Measurements from ENCODE around the gene FUZ. TPM values are rescaled to one million over a fixed set of nuclear protein-coding genes. Genes with fewer than 3 reads are reported as not detected.
A peak's percentile ranks its signal among the peaks of the same experiment; 100 is the strongest.

FUZ gene
- polyA plus RNA-seq (2013, experiment 1 of 2), result 24.3 TPM
- polyA plus RNA-seq (2013, experiment 2 of 2), result 23.9 TPM

- Histone ChIP-seq H3K4ac (ENCODE audit: low read length) (peak within 1 kb of the TSS; percentile 78), H3K18ac (ENCODE audit: low read length) (peak within 1 kb of the TSS; percentile 98), H3K4me2 (ENCODE audit: insufficient read depth, low read length, poor library complexity, severe bottlenecking) (peak within 1 kb of the TSS; percentile 98), H3K9me3 (replicated peaks in 1 of 2; ENCODE audit: control insufficient read depth in 2 of 2, insufficient read depth in 1 of 2, low read depth in 1 of 2, low read length in 2 of 2) (peaks cover 0 to 2% of the 10 kb centered on the region in 2 donors), H2AFZ (ENCODE audit: low read length) (peak within 1 kb of the TSS; percentile 87), H3K36me3 (replicated peaks in 1 of 2; ENCODE audit: control insufficient read depth in 2 of 2, insufficient read depth in 2 of 2, low read length in 2 of 2) (peaks cover 2 to 11% of the 10 kb centered on the region in 2 donors), H3K27ac (replicated peaks; ENCODE audit: low read length) (peak within 1 kb of the TSS; percentile 95), H2BK15ac (ENCODE audit: low read length) (peak within 1 kb of the TSS; percentile 95), H3K79me1 (ENCODE audit: low read depth, low read length) (peaks cover 4% of the 10 kb centered on the region), H2BK5ac (ENCODE audit: low read length) (peak within 1 kb of the TSS; percentile 97), H3K4me3 (ENCODE audit: low read length in 2 of 2) (peak within 1 kb of the TSS; percentile 64 to 97), H2BK120ac (ENCODE audit: low read depth, low read length) (no peak within 1 kb of the TSS), H4K8ac (ENCODE audit: low read depth, low read length) (no peak within 1 kb of the TSS), H3K27me3 (ENCODE audit: control insufficient read depth in 3 of 3, insufficient read depth in 3 of 3, low read depth in 1 of 3, low read length in 3 of 3) (no peaks in the 10 kb centered on the region), H3K9ac (ENCODE audit: low read depth, low read length, poor library complexity) (peak within 1 kb of the TSS; percentile 93), H3K14ac (ENCODE audit: low read length) (peak within 1 kb of the TSS; percentile 50), H2AK5ac (ENCODE audit: low read depth, low read length) (peak within 1 kb of the TSS; percentile 95), H3K4me1 (ENCODE audit: control insufficient read depth in 2 of 2, insufficient read depth in 1 of 2, low read depth in 1 of 2, low read length in 2 of 2) (peaks cover 8 to 18% of the 10 kb centered on the region in 2 donors), H2BK12ac (ENCODE audit: low read length) (no peak within 1 kb of the TSS), H4K91ac (ENCODE audit: low read depth, low read length, poor library complexity) (peak within 1 kb of the TSS; percentile 89), H3K23ac (ENCODE audit: low read depth, low read length, poor library complexity) (peak within 1 kb of the TSS; percentile 17)
- DNase-seq (ENCODE audit: low spot score), result peak; percentile 97
- WGBS, 2 donors (ENCODE audit: extremely low coverage in 2 of 2, insufficient read length in 2 of 2, insufficient replicate concordance in 1 of 2), result no CpG with 5 or more reads among the region's 45 CpGs
These were observed at the start of gene FUZ for GRCh38 chr19:49812997-49813861. FUZ (minus strand) TSS chr19:49813292; CDS start chr19:49813106, 186 bp downstream.

- H3K23ac ChIP-seq (ENCODE audit: low read depth, low read length, poor library complexity), result peak overlapping the region; percentile 50
- DNase-seq (ENCODE audit: low spot score), result no peak
- no peak overlapping the region for H2BK5ac ChIP-seq (ENCODE audit: low read length)
- no peak overlapping the region for H3K14ac ChIP-seq (ENCODE audit: low read length)
- H2BK15ac ChIP-seq (ENCODE audit: low read length), result no peak overlapping the region
- peaks cover 0 to 2% of the 10 kb centered on the region in 2 donors for H3K9me3 ChIP-seq (replicated peaks in 1 of 2; ENCODE audit: control insufficient read depth in 2 of 2, insufficient read depth in 1 of 2, low read depth in 1 of 2, low read length in 2 of 2)
- no peak overlapping the region for H2BK12ac ChIP-seq (ENCODE audit: low read length)
- no peak overlapping the region for H3K18ac ChIP-seq (ENCODE audit: low read length)
- no peak overlapping the region for H4K8ac ChIP-seq (ENCODE audit: low read depth, low read length)
- H3K27me3 ChIP-seq (ENCODE audit: control insufficient read depth in 3 of 3, insufficient read depth in 3 of 3, low read depth in 1 of 3, low read length in 3 of 3), result no peaks in the 10 kb centered on the region
- H4K91ac ChIP-seq (ENCODE audit: low read depth, low read length, poor library complexity), result no peak overlapping the region
- peaks cover 2% of the 10 kb centered on the region for H3K79me1 ChIP-seq (ENCODE audit: low read depth, low read length)
- H3K4me1 ChIP-seq (ENCODE audit: control insufficient read depth in 2 of 2, insufficient read depth in 1 of 2, low read depth in 1 of 2, low read length in 2 of 2), result peaks cover 8 to 10% of the 10 kb centered on the region in 2 donors
- H2AK5ac ChIP-seq (ENCODE audit: low read depth, low read length), result no peak overlapping the region
- no peak overlapping the region for H3K4ac ChIP-seq (ENCODE audit: low read length)
- no CpG with 5 or more reads among the region's 49 CpGs for WGBS, 2 donors (ENCODE audit: extremely low coverage in 2 of 2, insufficient read length in 2 of 2, insufficient replicate concordance in 1 of 2)
- no peak overlapping the region for H3K9ac ChIP-seq (ENCODE audit: low read depth, low read length, poor library complexity)
- H2BK120ac ChIP-seq (ENCODE audit: low read depth, low read length), result no peak overlapping the region
- H3K27ac ChIP-seq (replicated peaks; ENCODE audit: low read length), result no peak overlapping the region
- H2AFZ ChIP-seq (ENCODE audit: low read length), result no peak overlapping the region
- no peak overlapping the region for H3K4me2 ChIP-seq (ENCODE audit: insufficient read depth, low read length, poor library complexity, severe bottlenecking)
- H3K36me3 ChIP-seq (replicated peaks in 1 of 2; ENCODE audit: control insufficient read depth in 2 of 2, insufficient read depth in 2 of 2, low read length in 2 of 2), result peaks cover 57 to 79% of the 10 kb centered on the region in 2 donors
- peak overlapping the region in 1 of 2 donors; percentile 18 for H3K4me3 ChIP-seq (ENCODE audit: low read length in 2 of 2)
These were observed 49.5 kb upstream of the FUZ start for GRCh38 chr19:49862391-49863253.

- peaks cover 8 to 9% of the 10 kb centered on the region in 2 donors for H3K4me1 ChIP-seq (ENCODE audit: control insufficient read depth in 2 of 2, insufficient read depth in 1 of 2, low read depth in 1 of 2, low read length in 2 of 2)
These were observed 48.7 kb upstream of the FUZ start for GRCh38 chr19:49861541-49862378.

More at GRCh38 chr19:49861541-49862378, 48.7 kb upstream of the FUZ start:
- H2BK120ac ChIP-seq (ENCODE audit: low read depth, low read length), result no peak overlapping the region
- H3K9ac ChIP-seq (ENCODE audit: low read depth, low read length, poor library complexity), result no peak overlapping the region
- H3K4me3 ChIP-seq (ENCODE audit: low read length in 2 of 2), result no peak overlapping the region
- peak overlapping the region; percentile 25 for H3K23ac ChIP-seq (ENCODE audit: low read depth, low read length, poor library complexity)
- H4K8ac ChIP-seq (ENCODE audit: low read depth, low read length), result no peak overlapping the region
- H3K27ac ChIP-seq (replicated peaks; ENCODE audit: low read length), result no peak overlapping the region
- H3K14ac ChIP-seq (ENCODE audit: low read length), result no peak overlapping the region
- no peak overlapping the region for H2BK12ac ChIP-seq (ENCODE audit: low read length)
- peak overlapping the region; percentile 44 for H2BK5ac ChIP-seq (ENCODE audit: low read length)
- H3K79me1 ChIP-seq (ENCODE audit: low read depth, low read length), result peaks cover 2% of the 10 kb centered on the region
- no peak overlapping the region for H2AK5ac ChIP-seq (ENCODE audit: low read depth, low read length)
- H4K91ac ChIP-seq (ENCODE audit: low read depth, low read length, poor library complexity), result no peak overlapping the region
- H3K9me3 ChIP-seq (replicated peaks in 1 of 2; ENCODE audit: control insufficient read depth in 2 of 2, insufficient read depth in 1 of 2, low read depth in 1 of 2, low read length in 2 of 2), result peaks cover 0 to 2% of the 10 kb centered on the region in 2 donors
- WGBS, 2 donors (ENCODE audit: extremely low coverage in 2 of 2, insufficient read length in 2 of 2, insufficient replicate concordance in 1 of 2), result no CpG with 5 or more reads among the region's 60 CpGs
- no peaks in the 10 kb centered on the region for H3K27me3 ChIP-seq (ENCODE audit: control insufficient read depth in 3 of 3, insufficient read depth in 3 of 3, low read depth in 1 of 3, low read length in 3 of 3)
- H2AFZ ChIP-seq (ENCODE audit: low read length), result no peak overlapping the region
- no peak overlapping the region for H3K4ac ChIP-seq (ENCODE audit: low read length)
- no peak overlapping the region for H2BK15ac ChIP-seq (ENCODE audit: low read length)
- H3K4me2 ChIP-seq (ENCODE audit: insufficient read depth, low read length, poor library complexity, severe bottlenecking), result no peak overlapping the region
- no peak overlapping the region for H3K18ac ChIP-seq (ENCODE audit: low read length)
- DNase-seq (ENCODE audit: low spot score), result no peak
- peaks cover 65 to 88% of the 10 kb centered on the region in 2 donors for H3K36me3 ChIP-seq (replicated peaks in 1 of 2; ENCODE audit: control insufficient read depth in 2 of 2, insufficient read depth in 2 of 2, low read length in 2 of 2)

All from neuronal stem cell (in vitro differentiated cells).